SK-N-DZ (cell line): ENCODE data around the gene DGKI.
"Not testable (repeated sequence)": the region's sequence is repeated elsewhere in the genome, so short reads cannot be mapped to it uniquely, and the experiment has no call there.

Experiments used
- DNase-seq: peaks from one replicate; pipeline ENCODE4 v3.0.0-alpha.2; 2015; ENCODE audit warnings: low spot score

The DGKI gene

DNA sequence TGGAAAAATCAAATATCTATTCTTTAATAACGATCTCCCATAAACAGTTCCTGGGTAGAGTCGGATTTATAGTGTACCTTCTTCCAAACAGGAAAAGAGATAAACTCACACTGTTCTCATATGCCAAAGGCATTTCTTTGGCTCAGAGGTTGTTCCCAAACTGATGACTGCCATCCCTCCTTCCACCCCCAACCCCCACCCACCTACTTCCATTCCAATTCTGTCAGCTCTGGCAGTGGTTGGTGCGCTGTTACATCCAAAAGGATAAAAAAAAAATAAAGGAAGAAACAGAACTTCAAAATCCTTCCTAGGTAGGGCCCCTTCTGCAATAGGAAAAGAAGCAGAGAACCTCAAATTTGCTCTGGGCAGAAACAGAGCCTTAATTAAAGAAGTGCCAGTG, 104.7 kb downstream of the DGKI start:
- DNase-seq, result no peak

DNA sequence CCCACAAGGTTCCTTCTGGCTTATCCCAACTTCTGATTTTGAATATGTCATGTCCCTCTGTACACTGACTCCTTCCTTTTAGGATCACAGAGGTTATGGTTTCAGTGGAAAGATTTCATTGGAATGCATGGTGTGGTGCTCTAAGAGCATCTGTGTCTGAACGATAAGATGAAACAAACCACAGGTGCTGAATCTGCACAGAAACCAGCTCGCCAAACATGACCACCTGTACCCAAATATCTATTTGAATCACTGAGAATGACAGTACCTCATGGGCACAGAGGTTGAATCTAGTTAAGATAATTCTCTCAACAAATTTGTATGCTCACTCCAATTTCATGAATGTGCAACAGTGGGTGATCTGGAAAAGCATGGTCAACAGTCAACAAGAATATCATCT, 105.3 kb downstream of the DGKI start:
- no peak for DNase-seq

DNA sequence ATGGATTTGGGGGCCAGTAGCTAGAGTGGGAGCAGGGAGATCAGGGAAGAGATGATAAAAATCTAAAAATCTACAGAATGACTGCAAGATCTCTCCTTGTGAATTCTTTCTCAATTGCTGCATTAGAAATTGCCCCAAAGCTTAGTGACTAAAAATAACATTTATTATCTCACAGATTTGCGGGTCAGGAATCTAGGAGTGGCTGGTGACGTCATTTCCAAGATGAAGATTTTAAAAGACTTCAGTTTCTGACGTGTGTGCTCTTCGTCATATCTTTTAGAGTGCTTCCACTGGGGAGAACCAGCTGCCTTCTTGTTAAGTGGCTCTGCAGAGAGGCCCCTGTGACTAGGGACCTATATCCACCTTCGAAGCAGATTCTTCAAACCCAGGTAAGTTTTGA, 112.6 kb downstream of the DGKI start:
- no peak for DNase-seq

DNA sequence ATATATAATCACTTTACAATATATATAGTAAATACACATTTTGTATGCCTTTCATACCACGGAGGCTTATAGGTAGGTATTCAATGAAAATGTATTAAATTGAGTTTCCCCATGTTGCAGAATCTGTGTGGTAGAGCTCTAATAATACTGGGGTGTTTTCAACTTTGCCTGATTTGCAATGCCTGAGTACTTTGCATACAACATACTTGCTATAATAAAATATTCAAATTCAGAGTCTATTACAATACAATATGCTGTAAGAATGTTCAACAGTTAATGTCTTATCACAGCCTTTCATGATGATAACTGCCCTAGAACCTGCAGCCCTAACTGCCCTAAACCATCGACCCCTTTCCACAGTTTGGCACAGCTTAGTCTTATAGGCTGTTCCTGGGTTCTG, 114.6 kb downstream of the DGKI start:
- DNase-seq, result no peak

DNA sequence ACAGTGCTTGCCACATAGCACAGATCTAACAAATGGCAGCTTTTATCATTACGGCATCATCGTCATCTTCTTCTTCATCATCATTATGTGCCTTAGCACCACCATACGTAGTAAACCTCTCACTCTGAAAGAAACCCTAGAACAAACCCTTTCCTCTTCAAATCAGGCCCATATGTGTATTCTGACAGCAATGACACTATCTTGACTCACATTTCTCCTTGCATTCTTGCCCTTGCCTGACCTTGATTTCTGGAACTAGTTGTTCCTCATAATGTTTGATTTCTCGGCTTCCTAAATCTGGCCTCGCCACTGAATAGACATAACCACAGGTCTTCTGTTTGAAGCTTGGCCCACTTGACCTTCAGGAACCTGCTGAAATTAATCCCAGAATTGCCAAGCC, 115.3 kb downstream of the DGKI start:
- DNase-seq, result no peak

DNA sequence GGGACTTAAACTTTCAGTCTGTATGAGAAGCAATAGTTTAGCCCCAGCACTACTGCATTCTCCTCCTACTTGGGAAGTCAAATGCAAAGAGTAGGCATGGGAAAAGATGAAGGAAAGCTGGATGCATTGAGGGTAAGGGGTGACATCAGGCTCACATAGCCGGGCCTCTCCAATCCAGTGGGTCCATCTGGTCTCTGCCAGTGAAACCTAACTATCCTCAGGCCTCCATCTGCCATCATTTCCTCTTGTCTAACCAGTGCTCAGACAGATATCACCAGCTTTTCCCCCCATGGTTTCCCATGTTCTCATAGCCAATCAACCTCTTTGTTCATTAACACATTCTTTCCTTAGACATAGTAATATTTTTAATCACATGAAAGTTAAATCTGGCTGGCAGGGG, 118.3 kb downstream of the DGKI start:
- no peak for DNase-seq

DNA sequence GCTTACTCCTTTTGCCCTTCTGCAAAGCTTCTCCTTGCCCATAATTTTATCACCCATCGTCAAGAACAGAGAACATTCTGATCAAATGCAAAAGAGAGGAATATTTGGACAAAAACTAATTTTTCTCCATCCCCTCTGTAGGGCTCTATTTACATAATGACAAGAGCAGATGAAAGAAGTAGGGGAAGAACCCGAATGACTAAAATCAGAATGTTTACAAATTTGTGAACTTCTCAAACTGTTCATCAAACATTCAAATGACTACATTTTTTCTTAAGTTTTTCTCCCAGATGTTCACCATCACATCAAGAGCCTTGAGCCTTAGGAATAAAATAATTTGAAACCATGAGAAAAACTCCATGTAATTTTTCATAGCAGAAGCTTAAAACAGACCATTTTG, 119.4 kb downstream of the DGKI start:
- no peak for DNase-seq

DNA sequence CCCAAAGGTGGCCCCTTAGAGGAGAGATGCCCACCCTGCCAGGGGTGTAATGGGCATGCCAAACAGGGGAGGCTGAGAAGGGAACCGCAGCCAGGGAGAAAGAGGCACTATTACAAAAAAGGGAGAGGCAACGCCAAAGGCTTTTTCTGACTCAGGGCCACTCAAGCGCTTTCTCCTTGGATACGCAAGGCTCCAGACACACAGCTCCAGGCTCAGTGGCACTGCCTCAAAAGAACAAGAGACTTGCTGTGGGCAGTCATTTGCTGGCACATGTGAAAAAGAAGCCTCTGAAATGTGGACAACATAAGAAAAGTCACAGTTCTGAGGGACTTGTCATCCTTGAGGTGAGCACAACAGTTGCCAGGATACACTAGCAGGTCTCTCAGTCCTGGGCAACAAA, 128.4 kb downstream of the DGKI start:
- no peak for DNase-seq

DNA sequence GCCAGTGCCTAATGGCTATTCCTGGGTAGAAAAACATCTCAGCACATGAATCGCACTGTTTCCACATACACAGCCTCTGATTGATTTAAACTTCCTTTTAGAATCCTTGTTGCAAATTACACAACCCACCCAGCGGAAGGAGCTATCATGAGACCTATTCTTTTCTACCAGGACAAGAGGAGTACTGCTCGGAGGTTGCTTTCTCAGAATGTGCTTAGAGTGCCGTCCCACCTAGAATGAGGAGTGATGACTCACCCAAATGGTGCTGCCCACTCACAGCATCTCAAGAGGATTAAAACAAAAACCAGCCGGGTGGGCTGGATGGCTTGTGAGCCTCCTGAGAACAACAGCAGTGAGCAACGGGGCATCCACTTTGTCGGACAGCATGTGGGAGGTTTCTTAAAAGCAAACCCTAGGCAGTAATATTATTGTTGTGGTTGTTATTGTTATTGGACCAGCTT, 128.9 kb downstream of the DGKI start:
- no peak for DNase-seq

DNA sequence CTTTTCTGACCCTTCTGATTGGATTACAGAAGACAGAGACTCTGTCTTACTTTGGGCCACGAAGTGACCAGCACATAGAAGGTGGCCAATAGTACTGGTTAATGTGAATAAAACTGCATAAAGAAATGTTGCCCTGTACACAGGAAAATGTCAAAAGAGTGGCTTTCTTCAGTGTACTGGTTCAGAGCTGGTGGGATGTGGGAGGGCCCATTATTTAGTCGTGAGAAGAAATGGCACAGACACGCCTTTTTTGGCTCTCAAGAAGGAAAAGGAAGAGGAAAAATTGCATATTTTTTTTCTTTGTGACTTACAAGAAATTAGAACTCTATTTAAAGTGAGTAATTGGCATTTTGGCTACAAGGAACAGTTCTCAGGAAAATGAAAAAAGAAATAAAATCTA, 129.7 kb downstream of the DGKI start:
- no peak for DNase-seq

DNA sequence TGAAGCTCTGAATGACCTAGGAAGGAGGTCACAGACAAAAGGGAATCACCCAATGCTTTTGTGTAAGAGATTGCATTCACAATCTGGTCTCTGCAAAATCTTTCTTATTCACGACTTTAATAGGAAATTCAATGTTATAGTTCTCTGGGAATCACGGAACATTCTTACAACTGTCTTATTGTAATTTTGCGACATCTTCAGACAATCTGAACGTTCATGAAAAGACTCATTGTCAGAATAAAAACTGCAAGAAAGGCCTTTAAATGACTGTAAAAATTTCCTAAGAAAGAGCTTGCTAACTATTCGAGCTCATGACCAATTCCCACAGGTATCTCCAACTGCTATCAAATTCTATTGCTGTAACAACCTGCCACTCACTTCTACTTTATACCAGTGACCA, 130.7 kb downstream of the DGKI start:
- no peak for DNase-seq

DNA sequence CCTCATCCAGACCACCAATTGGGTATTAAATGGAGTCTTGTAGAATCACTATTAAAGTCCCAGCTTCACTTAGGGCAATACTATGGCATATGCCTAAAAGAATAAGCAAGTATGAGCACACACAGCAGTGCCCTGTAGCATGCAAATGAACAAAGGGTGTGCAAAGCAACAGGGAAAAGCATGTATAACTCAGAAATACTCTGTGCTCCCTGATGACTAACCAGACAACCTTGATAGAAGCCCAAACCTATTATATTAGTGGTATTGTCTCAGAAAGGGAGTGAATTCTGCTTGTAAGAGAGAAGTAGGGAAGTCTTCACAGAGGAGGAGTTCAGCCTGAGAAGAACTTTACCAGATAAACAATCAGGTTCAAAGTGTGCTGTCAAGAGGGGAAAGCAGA, 131.2 kb downstream of the DGKI start:
- DNase-seq, result no peak

DNA sequence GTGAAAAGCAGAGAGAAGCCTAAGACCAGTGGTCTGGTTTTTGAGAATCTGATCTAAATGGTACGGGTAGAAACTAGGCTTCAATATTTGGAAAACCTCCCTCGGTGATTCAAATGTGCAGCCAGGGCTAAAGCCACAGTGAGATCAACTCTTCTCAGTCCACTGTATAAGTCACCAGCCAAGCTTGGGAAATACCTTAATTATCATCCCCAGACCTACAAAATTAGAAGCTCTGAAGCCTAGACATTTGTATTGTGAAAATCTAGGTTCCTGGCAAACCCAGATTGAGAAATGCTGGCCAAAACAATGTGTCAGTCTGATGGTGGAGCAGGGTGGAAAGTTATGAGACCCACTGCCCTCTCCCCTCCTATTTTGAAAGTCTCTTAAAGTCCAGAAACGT, 131.7 kb downstream of the DGKI start:
- DNase-seq, result no peak

DNA sequence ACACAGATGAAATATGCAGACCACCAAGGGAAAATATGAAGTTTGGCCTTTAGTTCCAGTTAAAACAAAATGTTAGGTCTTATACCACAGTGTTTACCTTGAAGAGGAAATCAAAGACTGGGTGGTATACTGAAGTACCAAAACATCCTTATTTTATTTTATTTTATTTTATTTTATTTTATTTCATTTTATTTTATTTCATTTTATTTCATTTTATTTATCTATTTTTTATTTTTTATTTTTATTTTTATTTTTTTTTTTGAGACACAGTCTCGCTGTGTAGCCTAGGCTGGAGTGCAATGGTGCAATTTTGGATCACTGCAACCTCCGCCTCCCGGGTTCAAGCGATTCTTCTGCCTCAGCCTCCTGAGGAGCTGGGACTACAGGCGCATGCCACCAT, 140.4 kb downstream of the DGKI start:
- DNase-seq, result not testable (repeated sequence)

DNA sequence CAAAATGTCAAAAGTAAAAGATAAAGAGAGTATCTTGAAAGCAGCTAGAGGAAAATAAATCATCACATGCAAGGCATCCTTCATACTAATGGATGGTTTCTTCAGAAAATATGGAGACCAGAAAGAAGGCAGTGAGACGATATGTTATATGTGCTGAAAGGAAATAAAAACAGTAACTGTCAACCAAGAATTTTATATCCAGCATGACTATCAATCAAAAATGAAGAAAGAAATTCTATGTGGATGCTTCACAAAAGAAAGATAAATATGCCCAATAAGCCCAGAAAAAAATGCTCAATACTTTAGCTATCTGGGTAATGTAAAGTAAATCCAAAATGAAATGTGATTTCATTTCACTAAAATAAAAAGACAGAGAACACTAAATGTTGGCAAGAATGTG, 142.1 kb downstream of the DGKI start:
- no peak for DNase-seq

DNA sequence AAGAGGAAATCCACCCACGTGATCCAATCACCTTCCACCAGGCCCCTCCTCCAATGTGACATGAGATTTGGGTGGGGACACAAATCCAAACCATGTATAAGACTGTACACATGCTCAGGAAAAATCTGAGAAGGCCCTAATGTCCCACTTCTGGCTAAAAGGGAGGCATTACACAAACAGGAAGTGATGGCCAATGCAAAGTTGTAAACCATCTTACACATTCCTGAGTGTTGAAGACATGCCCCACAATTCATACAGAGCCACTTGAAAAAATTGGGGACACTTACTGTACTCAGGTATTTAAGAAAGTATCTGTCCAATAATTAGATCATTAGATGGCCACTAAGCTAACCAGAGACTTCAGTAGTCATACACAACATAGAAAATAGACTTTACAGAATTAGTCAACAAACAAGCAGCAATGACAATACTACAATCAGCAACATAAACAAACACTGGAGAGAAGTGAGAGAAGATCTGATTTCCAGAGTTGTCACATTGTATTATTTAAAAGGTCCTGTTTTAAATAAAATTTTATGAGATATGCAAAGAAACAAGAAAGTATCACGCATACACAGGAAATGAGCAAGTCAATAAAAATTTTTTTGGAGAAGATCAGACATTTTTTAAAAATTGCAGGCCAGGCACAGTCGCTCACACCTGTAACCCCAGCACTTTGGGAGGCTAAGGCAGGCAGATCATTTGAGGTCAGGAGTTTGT, 143.3 kb downstream of the DGKI start:
- no peak for DNase-seq

DNA sequence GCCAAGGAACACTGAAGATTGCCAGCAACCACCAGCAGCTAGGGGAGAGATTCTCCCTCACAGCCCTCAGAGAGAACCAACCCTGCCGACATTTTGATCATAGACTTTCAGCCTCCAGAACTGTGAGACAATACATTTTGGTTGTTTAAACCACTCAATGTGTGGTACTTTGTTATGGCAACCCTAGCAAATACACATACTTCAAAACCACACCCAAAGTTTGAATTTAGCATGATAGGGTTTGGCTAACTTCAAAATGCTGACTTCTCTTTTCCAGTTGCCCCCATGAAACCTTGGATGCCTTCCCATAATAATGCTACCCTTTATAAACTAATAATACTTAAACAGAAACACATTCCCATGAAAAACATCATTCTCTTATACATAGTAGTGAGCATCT, 149.8 kb downstream of the DGKI start:
- DNase-seq, result no peak

DNA sequence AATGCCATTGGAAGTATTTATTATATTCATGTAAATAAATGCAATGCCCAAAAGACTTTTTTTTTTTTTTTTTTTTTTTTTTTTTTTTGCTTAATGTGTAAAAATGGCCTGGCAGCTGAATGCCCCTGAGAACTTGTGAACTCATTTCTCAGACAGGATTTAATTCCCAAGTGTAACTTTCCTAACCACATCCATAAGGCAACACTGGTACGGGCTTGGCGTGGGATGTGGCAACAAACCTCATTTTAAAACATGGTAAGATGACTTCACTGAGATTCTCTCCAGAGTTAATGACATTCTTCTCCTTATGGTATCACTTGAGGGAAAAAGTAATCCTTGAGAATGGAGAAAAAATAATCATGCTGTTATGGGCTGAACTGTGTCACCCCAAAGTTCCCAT, 150.4 kb downstream of the DGKI start:
- DNase-seq, result no peak

DNA sequence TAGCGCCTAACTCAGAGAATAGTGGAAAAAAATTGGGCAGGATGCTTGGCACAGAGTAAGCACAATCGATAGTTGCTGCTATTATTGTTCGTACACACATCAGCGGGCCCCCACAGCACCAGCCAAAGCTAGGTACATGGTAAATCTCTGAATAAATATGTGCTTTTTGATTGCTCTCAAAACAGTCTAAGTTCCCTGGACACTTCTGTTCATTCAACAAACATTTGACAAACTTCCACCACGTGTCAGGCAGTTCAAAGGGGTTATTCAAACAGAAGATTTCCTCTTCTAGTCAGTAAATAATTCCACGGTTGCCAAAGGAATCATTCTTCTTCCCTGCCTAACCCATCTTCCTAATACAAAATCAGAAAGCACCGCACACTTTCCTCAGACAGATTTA, 150.8 kb downstream of the DGKI start:
- no peak for DNase-seq

DNA sequence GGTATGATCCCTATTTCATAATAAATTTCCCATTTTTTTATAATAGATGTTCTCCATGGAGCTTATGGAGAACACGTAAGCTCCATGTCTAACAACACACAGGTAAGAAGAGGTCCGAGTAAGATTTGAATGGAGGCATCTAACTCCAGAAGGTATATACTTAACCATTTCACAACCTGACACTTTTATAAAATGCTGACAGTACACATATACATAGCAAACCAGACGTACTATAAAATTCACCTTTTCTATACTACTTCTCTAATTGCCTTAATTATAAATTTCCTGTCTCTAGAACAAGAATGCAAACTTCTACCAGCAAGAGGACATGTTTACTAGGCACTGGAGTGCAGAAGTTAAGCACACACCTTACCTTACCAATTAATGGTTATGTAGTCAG, 151.3 kb downstream of the DGKI start:
- no peak for DNase-seq

DNA sequence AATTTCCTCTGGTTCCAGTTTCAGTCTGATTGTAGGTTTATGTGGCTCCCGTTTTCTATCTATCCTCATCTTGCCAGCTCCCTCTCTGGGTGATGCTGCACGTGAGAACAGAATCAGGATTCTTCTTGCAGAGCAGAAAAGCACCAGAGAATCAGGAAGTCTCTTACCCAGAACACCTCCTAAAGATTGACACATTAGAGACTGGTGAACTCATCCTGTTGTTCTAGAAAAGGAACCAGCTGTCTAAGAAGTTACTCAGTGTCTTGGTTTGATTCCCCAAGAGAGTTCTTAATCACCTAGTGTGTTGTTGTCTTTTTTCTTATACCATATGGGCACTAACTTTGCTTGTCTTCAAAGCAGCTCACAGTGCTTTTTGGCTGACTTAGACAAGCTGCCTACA, 152.4 kb downstream of the DGKI start:
- DNase-seq, result no peak

DNA sequence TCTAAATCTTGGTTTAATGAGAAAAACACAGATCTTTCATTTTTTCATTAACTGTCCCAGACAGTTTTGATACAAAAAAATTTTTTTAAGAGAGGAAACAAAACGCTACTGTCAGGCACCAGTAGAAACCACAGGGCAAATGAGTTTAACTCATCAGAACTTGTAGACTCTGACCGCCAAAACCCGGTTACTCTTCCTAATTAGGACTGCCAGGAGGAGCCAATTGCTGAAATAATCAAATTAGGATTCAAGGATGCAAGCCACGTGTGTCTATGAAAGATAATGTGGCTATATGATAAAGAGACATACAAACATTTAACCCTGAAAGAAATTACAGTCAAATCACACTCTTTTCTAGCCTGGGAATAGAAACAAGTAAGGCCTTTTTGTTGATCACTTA, 154.4 kb downstream of the DGKI start:
- peak; percentile 51 for DNase-seq

DNA sequence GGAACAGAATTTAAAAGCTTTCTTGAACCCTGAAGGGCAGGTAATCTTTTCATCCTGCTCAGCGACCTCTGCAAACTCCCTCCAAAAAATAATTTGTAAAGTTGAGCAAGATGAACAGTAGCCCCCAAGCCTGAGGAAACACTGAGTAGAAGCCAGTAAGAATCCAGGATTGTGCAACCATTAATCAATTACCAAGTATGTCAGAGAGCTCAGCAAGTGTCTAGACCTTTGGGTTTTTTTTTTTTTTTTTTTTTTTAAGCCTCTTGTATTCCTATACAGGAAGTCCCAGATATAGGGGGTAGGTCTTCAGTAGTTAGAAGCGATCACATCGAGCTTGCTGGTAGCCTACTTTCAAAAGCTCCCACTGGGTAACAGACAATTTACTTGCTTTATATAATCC, 155.2 kb downstream of the DGKI start:
- no peak for DNase-seq

DNA sequence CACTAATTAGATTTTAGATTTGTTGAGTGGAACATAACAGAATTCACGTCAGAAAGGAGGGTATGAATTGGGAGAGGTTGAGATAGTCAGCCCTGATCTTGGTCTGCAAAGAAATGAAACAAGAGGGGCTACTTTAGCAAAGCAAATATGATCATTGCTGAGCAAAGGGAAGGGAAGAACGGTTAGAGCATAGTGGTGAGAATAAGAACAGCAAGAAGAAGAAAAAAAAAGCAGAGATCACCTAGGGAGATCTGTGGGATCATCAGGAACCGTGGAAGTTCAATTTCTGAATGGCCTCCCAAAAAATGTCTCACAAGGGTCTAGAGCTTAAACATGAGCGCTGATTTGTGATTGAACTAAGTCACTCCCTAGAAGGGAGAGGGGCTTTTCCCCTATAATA, 156.1 kb downstream of the DGKI start:
- DNase-seq, result no peak
